GM12891 (cell line): ENCODE measurements around the gene SFN.
"Not testable (repeated sequence)": the region's sequence is repeated elsewhere in the genome, so short reads cannot be mapped to it uniquely, and the experiment has no call there.

Experiments used
- DNase-seq: peaks from one replicate; pipeline ENCODE4 v3.0.0; 2011; ENCODE audit warnings: low spot score; ENCODE audit not compliant: insufficient read length
- FAIRE-seq: peaks from 2 replicates; lab custom pipeline; 2011; peaks lifted over from hg19 to GRCh38; lab: Jason Lieb, UNC
- PAX5 ChIP-seq: IDR thresholded peaks from 2 replicates; pipeline ENCODE4 v1.6.1; 2011; ENCODE audit warnings: low read length, moderate library complexity, mild to moderate bottlenecking; ENCODE audit not compliant: insufficient read depth, severe bottlenecking
- POLR2A ChIP-seq: IDR thresholded peaks from 2 replicates; pipeline ENCODE4 v1.6.1; 2011; ENCODE audit warnings: low read depth, low read length, control low read depth
- POLR2AphosphoS5 ChIP-seq: IDR thresholded peaks from 2 replicates; pipeline ENCODE4 v1.6.1; 2011; ENCODE audit warnings: low read depth, low read length, control low read depth
- POU2F2 ChIP-seq: IDR thresholded peaks from 2 replicates; pipeline ENCODE4 v1.6.1; 2011; ENCODE audit warnings: low read depth, mild to moderate bottlenecking, control low read depth, low read length, moderate library complexity
- SPI1 ChIP-seq: IDR thresholded peaks from 2 replicates; pipeline ENCODE4 v1.6.1; 2011; ENCODE audit warnings: low read depth, low read length, control low read depth
- TAF1 ChIP-seq: IDR thresholded peaks from 2 replicates; pipeline ENCODE4 v1.6.1; 2011; ENCODE audit warnings: low read depth, low read length, control low read depth

SFN gene

DNA sequence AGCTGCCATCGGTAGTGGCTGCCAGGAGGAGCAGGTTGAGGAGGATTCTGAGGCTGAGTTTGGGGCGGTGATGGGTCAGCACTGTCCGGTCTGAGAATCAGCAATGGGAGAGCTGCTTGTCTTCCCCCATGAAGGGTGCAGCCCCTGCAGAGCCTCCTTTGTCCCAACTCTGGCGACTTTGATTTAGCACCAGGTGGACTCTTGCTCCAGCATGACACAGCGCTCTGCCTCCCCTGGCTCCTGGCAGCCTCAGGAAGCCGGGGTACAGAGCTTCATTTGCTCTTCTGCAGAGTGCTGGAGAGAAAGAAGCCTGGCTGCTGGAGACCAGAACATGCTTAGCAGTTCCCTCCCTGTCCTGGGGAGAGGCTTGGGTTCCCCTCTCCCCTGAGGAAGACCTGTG, 23.2 kb upstream of the SFN start:
- TF ChIP-seq SPI1: no peak
- TF ChIP-seq POLR2AphosphoS5: no peak
- no peak for TF ChIP-seq TAF1
- no peak for TF ChIP-seq POLR2A
- TF ChIP-seq POU2F2: no peak
- TF ChIP-seq PAX5: no peak
- no peak for DNase-seq

GRCh38 chr1:26844424-26845196, 18.3 kb upstream of the SFN start:
- FAIRE-seq: peak; percentile 9

More for the DNA sequence above, 23.2 kb upstream of the SFN start:
- no peak for FAIRE-seq

GRCh38 chr1:26847826-26848225, 15.1 kb upstream of the SFN start:
- not testable (repeated sequence) for DNase-seq, FAIRE-seq

More at GRCh38 chr1:26844424-26845196, 18.3 kb upstream of the SFN start:
- TF ChIP-seq POU2F2: no peak
- no peak for TF ChIP-seq POLR2A
- no peak for TF ChIP-seq POLR2AphosphoS5
- TF ChIP-seq PAX5: no peak
- no peak for TF ChIP-seq TAF1
- no peak for DNase-seq

DNA sequence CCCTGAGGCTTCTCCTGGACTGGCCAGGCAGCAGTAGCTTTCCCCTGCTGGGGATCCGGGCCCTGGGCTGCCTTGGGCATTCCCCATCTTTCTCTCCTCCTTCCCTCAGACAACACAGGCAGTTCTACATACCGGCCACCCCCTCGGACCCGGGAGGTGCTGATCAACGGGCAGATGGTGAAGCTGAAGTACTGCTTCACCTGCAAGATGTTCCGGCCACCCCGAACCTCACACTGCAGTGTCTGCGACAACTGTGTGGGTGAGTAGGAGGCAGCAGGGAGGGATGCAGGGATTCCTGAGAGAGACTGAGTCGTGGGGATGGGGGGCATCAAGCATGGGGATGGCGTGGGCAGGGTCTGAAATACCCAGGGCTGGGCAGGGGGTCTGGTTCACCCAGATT, 14.4 kb upstream of the SFN start:
- DNase-seq: no peak
- no peak for TF ChIP-seq PAX5
- TF ChIP-seq POLR2A: no peak
- no peak for TF ChIP-seq TAF1
- TF ChIP-seq POLR2AphosphoS5: no peak
- no peak for TF ChIP-seq POU2F2
- TF ChIP-seq SPI1: no peak
- FAIRE-seq: no peak

DNA sequence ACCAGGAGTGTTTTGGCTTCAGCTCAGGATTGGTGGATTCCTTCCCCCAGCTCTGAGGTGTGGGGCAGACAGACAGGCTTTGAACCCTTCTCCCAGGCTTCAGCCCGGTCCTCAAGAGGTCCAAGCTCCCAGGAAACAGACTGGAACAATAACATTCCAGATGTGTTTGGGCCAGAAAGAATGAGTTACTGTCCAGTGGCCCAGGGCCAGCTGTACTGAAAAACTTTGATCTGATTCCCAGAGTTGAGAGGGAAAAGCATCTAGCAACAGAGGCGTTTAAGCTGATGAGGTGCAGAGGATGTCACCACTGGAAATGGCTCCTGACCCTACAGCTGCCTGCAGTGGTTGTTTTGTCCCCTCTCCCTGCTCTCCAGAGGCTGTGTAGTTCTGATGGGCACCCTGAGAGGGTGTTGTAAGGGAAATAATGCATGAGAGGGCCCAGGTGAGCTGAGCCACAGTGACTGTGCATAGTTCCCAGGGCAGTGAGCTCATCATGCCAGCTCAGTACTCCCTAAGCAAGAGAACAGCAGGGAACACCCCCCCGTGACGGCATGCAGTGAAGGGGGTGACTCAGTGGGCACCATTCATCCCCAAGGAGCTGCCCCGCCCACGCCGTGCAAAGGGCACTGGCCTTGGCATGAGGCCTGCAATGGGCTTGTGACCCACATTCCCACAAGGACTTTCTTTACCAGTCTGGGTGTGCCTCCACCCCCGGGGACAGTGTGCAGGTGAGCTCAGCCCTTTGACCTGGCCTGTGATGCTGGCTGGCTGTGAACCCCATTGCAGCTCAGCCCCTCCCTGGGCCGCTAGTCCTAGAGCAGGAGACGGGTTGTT, 13.8 kb upstream of the SFN start:
- TF ChIP-seq POLR2A (no peak), TAF1 (no peak), POLR2AphosphoS5 (no peak), PAX5 (no peak), POU2F2 (no peak), SPI1 (no peak)
- DNase-seq (no peak), FAIRE-seq (no peak)

- DNase-seq (no peak), FAIRE-seq (no peak)
- TF ChIP-seq POLR2AphosphoS5: no peak
- no peak for TF ChIP-seq TAF1
Measured at GRCh38 chr1:26851106-26851684, 11.8 kb upstream of the SFN start.

GRCh38 chr1:26852701-26853100, 10.2 kb upstream of the SFN start:
- no peak for TF ChIP-seq TAF1
- no peak for TF ChIP-seq PAX5
- no peak for TF ChIP-seq POU2F2
- TF ChIP-seq POLR2AphosphoS5: no peak
- TF ChIP-seq POLR2A: no peak
- no peak for TF ChIP-seq SPI1
- FAIRE-seq (no peak), DNase-seq (no peak)

DNA sequence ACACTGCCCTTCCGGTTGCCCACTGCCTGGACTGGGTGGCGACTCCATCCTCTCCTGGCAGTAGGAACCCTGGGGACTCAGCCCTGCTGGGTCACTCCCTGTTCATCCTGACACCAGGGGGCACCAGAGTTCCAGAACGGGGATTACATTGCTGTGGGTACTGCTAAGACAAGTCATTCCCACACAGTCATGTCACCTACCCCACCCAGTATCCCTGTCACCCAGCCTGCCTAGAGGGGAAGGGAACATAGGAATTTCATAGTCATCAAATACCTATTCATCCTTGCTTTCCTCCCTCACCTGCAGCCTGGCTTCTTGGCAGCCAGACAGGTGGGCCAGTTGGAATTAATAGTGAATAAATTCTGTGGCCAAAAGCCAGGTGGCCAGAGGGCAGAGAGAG, 9.8 kb upstream of the SFN start:
- TF ChIP-seq TAF1: no peak
- TF ChIP-seq POU2F2: no peak
- TF ChIP-seq PAX5: no peak
- no peak for TF ChIP-seq POLR2AphosphoS5
- TF ChIP-seq SPI1: no peak
- no peak for TF ChIP-seq POLR2A
- FAIRE-seq (peak; percentile 92), DNase-seq (peak; percentile 80)

DNA sequence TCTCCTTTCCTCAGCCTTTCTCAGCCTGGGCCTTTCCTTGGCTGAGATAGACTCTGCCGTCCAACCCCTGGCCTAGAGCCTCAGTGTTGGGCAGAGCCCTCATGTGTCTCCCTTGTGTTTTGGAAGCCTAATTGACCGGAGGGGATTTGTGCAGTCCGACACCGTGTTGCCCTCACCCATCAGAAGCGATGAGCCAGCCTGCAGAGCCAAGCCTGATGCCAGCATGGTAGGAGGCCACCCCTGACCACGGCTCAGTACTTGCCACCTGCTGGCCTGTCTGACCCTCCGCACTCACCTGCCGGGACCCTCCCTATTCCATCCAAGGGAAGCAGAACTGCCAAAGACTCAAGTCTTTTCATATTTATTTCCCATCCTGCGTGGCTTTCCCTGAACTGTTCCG, 9.3 kb upstream of the SFN start:
- DNase-seq: no peak
- FAIRE-seq: no peak
- TF ChIP-seq POU2F2: no peak
- no peak for TF ChIP-seq POLR2AphosphoS5
- no peak for TF ChIP-seq PAX5
- no peak for TF ChIP-seq POLR2A
- no peak for TF ChIP-seq SPI1
- no peak for TF ChIP-seq TAF1

DNA sequence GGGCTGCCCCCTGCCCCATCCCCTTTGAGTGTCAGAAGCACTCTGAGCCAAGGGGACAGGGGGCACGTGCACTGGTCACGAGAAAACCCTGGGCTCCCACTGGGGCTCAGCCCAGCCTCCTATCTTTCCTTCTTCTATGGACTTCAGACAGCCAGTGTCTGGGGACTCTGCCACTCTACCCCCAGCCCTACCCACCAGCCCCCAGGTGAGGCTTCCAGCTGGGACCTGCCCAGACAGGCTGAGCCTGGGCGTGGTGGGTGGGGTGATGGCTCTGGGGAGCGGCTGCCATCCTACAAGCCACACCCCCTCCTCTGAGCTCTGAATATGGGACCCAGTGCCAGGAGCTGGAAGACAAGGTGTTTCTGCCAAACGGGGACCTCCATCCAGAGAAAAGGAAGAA, 8.0 kb upstream of the SFN start:
- DNase-seq (no peak), FAIRE-seq (no peak)
- TF ChIP-seq PAX5 (no peak), SPI1 (no peak), POU2F2 (no peak), TAF1 (no peak), POLR2A (no peak), POLR2AphosphoS5 (no peak)
